ENCODE measurements around the gene LOXL1.

GRCh38 chr15:73936181-73936580 is 9.9 kb downstream of the LOXL1 start:
- TF ChIP-seq REST (IDR thresholded peaks at IDR 0.05; ENCODE audit: borderline replicate concordance): no peak
- peak; percentile 42 for TF ChIP-seq CTCF (IDR thresholded peaks at IDR 0.05; ENCODE audit: poor library complexity, severe bottlenecking)
